HPDE6-E6E7 (cell line): Measurements from ENCODE around the gene PLXNA2.
A peak's percentile ranks its signal among the peaks of the same experiment; 100 is the strongest.

Experiments
- DNase-seq: peaks from one replicate; pipeline ENCODE4 v3.0.0; 2011; ENCODE audit warnings: missing footprints; ENCODE audit errors: extremely low spot score

Gene PLXNA2

DNA sequence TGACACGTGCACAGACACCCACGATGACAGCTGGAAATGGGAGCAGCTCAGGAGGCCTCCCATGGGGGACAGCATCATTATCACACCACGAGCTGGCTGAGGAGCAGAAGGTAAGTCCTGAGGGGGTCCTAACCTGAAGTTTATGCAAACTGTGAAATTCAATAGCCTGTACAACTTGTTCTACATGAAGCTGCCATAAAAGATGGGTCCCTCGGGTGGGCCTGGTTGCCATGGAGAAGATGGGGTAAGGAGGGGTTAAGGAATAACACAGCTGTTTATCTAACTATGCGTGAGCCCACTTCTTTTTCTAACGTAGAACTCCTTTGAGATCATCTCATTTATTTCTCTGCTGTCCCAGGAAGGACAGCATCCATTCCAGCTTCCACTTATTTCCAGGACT is 169.8 kb downstream of the PLXNA2 start:
- DNase-seq = no peak

DNA sequence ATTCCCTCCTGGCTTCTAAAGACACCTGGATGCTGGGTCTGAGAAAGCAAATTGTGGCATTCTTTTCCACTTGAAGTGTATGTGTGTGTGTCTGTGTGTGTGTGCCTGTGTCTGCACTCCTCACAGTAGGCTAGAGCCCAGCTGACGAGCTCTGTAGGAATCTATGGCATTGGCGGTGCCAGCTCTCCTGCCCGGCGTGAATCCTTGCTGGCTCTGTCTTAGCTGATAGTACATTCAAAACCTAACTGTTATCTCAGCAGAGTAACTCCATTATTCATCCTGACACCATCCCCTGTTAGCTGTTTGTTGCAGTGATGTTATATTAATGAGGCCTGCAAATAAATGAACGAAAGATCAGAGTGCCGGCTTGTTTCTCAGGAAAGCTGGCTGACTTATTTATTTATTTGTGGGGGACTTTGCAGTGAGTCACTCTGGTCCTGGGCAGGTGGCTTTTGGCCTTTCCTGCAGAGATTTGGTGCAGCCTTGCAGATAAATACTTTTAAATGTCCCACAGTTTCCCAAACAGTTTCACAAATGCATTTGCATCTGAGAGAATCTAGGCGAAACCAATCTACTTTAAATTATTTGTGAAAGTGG is 172.7 kb downstream of the PLXNA2 start:
- no peak for DNase-seq

DNA sequence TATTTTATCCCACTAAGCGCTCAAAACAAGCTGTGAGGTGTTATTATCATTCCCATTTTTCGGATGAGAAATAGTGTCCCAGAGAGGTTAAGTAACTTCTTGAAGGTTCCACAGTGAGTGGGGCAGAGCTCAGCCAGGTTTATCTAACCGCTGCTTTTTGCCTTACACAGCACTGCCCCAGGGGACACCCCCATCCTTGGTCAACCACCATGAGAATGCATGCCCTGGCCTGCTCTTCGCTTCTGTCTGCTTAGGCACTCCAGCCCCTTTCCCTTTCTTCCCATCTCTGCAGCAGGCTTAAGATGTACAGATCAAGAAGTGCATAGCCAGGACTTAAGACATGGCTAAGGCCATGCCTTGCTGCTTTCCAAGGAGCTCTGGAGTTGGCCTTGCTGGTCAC is 174.3 kb downstream of the PLXNA2 start:
- DNase-seq = no peak

DNA sequence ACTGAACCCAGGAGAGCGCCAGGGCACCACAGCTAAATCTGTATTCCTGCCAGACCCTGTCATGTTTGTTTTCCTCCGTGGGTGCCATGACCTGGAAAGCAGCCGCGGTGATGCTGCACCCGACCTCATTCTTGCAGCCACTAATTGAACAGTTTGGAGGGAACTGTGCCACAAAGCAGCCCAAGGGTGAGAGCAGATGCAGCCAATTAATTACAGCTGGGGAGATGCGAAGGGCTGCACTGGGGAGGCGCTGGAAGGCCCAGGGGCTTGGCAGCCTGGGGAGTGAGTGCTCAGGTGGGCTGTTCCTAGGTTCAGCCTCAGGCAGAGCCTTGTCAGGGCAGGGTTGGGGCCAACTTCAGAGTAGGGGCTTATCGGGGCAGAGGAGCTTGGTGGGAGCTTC is 174.9 kb downstream of the PLXNA2 start:
- DNase-seq = no peak

DNA sequence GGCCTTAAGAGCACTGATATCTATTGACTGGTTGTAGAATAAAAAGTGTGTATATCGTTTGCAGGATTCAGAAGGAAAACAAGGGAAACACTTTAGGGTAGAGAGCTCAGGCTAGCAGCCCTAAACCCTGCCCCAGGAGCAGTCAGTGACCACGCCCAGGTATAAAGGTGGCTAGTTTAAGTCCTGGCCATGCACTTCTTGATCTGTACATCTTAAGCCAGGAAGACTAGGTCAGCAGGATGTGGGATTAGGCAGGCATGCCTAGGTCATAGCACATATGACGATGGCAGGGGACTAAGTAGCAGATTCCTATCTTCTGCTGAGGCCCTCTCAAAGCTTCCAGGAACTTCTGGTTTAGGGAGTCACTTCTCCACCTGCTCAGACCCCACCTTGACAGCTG is 175.3 kb downstream of the PLXNA2 start:
- no peak for DNase-seq

DNA sequence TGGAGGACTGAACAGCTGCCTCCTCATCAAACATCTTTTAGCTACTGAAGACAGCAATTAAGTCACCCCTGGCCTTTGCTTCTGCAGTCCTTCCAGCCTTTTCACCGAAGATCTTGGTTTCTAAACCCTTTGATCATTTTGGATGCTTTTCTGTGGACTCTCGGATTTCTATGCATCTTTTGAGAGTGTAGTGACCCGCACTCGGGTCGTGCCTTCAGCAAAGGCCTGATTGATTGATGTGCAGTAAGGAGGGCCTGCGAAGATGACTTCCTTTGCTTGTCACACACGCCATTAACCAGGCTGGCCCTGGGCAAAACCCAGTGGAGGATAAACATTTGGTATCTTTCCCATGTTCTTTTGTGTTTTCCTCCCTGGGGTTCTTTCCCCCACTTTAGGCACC is 175.8 kb downstream of the PLXNA2 start:
- DNase-seq = no peak

DNA sequence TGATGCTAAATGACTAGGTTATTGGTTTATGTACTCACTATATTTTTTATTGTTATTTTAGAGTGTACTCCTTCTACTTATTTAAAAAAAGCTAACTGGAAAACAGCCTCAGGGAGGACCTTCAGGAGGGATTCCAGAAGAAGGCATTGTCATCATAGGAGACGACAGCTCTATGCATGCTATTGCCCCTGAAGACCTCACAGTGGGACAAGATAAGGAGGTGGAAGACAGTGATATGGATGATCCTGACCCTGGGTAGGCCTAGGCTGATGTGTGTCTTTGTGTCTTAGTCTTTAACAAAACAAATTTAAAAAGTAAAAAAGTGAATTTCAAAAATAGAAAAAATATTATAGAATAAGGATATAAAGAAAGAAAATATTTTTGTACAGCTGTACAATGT is 177.6 kb downstream of the PLXNA2 start:
- no peak for DNase-seq

DNA sequence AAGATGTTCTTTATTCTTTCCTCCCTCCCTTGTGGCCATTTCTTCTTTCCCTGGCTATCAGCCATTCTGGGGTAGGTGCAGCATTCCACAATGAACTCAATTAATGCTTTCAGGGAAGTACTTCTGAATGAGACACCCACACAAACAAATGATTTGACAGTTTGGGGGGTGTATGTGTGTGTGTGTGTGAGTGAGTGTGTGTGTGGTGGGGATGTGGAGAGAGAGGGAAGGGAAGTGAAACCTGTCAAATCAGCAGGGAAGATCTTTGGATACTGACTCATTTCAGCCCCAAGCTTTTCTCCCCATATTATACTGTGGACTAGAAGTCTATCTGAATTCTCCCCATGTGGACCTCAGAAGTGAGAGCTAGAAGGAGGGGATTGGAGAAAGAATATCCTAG is 178.3 kb downstream of the PLXNA2 start:
- DNase-seq = no peak

DNA sequence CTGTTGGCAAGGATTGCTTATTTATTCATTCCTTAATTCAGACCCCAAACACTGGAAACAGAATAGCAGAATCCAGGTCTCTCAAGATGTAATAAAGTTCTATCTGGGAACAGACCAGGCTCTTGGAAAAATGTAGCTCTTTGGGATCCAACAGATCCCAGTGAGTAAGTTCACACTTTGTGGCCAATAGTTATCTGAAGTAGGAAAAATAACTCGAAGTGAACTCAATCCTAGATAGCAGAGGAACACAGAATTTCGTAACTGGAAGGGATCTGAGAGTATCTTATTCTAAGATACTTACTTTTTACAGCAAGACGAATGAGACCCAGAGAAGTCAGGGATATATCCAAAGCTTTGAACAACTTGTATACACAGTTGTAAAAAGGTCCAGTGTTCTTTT is 182.6 kb downstream of the PLXNA2 start:
- DNase-seq = no peak

DNA sequence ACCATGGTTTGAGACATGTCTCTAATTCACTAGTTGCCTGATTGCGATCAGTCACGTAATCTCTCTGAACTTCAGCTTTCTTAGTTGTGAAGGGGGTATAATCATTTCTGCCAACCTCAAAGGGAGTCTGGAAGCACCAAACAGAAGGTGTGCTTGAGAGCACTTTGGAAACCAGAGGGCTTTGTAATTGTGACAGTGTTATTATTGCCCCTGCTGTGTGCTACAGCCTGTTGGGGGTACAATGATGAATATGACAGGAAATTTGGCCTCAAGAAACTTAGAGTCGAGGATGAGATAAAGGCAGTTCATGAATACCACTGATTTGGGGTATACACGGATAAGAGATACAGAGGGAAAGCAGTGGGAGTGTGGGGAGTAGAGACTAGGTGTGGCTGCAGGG is 183.1 kb downstream of the PLXNA2 start:
- DNase-seq = no peak

DNA sequence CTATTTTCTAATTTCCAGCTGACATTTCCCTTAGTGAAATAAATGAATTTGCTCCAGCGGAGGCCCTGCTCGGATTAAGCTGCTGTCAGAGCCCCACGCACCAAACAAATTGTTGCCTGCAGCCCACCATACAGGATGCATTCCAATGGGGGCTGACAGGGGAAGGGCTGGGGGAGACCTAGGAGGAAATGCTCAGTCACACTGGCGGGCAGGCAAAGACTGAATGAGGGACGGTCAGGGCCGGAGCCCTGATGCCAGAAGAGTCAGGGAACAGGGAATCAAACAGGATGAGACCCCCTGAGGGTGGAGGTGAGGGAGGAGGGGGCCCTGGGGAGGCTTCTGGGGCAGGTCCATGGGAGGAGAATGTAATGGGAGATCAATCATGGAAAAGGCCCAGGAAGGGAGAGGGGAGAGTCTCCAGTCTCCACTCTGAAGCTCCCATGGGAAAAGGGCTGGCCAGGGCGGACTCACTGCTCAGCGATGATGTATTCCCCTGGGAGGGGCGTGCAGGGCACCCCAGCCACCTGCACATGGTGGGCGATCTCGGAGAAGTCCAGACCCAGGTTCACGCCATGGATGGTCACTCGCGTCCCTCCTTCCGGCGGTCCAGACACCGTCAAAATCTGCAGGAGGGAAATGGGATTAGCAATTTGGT is 183.8 kb downstream of the PLXNA2 start:
- no peak for DNase-seq

DNA sequence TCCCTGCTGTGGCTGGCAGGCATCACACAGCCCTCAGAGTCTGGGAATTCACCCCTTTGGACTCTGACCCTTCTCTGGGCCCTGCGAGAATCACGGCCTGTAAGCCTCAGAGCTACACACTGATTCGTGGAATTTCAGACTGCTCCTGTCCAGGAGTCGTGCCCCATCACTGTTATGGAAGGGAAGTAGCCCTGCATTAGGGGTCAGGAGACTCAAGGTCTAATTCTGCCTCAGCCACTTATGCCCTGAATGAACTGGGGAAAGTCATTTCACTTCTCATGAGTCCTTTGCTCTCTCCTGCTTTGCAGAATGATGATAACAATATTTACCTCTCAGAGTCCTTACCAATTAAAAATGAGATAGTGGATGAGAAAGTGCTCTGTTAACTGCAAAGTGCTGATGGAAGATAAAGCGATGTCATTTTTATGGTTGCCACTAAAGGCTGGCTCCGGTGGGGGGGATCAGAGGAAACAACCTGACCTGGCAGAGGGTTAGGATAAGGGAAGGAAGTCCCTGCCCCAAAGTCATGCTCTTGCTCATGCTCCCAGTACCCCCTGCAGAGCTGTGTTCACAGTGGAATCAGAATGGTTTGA is 184.7 kb downstream of the PLXNA2 start:
- DNase-seq = no peak

DNA sequence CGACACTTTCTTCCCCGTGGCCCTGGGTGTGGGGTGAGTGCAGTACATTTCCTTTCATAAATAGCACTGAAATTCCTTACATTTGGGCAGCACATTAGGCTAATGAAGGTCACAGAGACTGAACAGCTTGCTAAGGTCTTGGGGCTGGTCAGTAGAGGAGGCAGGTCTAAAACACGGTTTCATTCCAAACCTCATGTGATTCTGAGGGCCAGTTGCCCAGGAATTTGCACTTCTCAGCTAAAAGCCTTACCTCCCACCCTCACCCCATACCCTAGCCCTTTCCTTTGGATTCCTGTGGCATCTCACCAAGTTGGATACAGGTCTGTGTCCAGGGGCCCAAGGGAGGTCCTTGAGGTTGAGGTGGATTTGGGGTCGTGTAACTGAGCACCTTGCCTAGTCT is 185.4 kb downstream of the PLXNA2 start:
- no peak for DNase-seq

DNA sequence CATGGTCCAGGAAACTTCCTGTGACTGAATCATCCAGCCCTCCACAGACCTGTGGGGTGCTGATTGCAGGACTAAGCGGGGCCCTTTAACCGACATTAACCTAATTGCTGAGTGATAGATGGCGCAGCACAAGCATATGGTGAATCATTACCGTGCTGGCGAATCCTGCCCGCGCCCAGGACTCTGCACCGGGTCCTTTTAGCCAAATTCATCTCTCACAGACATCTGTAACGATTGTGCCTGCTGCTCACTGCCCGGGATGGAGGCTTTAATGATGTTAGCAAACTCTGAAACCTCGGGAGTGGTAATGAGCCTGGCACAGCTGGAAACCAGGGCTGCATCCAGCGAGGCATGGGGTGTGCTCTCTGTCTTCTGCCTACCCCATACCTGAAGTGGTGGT is 185.9 kb downstream of the PLXNA2 start:
- DNase-seq = no peak

DNA sequence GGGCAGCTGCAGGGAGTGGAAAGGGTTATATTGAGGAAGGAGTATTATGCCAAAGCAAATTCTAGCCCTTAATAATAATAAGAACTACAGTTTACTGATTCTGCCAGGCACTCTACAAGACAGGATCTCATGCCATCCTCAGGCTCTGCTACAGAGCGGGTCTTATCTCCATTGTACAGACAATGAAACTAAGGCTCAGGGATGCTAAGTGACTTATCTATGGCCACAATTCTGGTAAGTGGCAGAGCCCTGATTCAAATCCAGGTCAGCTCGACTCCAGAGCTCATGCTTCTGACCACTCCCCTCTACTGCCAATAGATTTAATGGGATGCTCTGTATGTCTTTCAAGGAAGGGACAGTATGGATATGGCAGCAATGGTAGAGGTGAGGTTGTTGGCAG is 187.1 kb downstream of the PLXNA2 start:
- DNase-seq = no peak

DNA sequence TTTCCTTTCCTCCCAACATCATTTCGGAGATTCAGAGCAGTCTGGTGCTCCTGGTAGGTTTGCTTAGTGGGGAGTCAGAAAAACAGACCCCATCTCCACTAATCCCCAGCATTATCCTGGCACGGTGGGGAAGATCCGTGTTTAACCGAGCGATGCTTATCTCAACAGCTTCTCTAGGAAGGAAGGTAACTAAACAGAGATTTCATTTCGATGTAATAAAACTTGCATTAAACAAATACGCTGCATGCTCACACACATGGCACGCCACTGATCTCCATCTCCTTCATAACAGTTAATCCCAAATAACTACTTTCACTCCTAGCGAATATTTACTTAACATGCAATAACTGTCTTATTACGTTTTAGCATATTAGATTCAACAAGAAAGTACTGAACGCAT is 188.6 kb downstream of the PLXNA2 start:
- no peak for DNase-seq

DNA sequence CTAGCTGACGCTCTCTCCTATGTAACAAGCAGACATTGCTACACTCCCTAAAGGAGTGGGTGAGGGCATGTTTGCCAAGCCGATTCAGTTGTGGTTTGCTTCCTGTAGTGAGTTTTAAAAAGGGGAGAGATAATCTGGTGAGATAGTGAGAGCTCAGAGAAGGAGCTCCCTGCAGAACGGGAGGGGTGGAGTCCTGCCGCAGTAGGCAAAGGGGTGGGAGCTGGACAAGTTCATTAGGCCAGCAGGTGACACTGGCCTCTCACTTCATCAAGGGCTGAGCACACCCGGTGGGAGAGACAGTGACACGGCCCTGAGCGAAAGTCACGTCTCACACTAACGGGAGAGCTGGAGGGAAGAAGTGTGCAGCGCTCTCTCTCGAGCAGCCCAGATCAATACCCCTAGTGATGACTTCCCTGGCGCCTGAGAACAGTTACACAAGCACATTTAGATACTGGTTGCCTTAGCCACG is 189.2 kb downstream of the PLXNA2 start:
- no peak for DNase-seq

DNA sequence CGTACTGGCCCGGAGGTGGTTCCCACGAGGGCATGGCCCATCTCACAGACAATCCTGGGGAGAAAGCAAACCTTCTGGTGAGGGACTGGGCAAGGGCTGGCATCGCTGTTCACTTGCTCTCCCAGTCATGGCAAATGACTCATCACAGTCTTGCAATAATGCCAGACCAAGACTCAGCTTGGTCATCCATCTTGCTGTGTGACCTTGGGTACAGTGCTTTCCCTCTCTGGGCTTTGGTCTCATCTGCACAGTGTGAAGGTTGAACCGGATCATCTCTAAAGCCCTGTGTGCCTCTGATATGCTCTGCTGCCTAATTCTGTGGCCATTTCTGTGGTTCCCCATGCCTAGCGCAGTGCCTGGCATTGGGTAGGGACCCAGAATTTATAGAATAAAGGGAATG is 189.7 kb downstream of the PLXNA2 start:
- DNase-seq = no peak

DNA sequence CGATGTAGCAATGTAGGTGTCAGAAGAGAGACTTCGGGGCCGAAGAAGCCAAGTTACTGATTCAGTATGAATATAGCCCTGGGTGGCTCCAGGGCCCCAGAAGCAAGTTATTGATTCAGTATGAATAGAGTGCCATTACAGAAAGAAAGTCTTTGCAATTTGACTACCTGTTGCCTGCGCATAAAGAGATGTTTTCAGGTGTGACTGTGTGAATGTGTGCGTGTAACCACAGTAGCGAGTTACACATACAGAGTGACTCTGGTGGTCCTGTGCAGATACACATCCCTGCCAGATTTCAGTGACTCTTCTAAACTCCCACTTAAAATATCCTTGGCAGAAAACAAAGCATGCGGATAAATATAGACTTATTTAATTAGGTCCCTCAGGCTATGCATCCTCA is 190.5 kb downstream of the PLXNA2 start:
- DNase-seq = no peak

DNA sequence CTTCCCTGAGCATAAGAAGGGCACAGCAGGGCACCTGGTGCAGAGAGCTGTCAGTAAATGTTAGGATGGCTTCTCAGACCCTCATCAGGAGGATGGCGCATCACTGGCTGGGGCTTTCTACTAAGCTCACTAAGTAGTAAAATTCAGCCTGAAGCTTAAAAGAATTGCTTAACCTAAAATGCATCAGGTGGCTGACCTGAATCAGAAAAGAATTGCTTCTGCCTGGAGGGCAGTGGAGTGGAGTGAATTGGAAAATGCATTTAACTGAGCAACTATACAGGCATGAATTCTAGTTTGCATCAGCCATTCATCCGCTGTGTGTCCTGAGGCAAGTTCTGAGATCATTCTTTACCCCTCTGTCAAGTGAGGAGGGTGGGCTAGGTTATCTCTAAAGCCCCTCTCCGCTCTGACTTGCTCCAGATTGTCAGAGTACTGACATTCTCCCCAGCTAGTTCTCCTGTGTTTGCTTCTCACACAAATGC is 191.2 kb downstream of the PLXNA2 start:
- no peak for DNase-seq

DNA sequence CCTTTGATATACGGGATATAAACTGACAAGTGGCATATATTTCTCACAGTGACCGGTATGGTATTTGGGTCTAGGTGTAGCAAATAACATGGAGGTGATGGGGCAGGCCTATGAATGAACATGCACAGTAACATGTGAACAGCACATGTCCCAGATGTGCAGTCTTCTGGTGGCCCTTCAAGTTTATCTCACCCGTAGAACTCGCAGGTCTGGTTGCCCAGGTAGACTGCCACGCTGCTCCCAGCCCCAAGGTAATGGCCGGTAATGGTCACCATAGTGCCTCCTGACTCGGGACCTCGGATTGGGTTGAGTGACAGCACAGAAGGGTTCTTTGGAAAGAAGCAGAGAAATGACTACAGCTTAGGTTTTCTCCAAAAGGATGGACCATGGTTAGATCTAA is 192.0 kb downstream of the PLXNA2 start:
- DNase-seq = no peak

DNA sequence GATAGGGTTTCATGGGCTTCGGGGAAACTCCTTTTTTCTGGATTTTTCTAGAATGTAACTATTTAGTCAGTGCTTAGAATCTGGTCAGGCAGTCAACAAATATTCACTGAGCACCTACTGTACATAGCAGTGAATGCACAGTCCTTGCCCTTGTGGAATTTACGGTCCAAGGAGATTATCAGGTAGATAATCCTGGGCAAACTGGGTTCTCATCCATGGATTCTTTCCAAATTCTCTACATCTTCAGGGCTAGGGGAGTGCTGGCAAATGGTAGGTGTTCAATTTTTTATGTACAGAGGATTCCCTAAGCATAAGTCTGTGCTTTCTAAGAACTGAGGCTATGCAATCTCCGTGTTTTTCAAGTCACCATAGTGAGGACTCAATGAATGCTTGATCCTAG is 192.5 kb downstream of the PLXNA2 start:
- no peak for DNase-seq

DNA sequence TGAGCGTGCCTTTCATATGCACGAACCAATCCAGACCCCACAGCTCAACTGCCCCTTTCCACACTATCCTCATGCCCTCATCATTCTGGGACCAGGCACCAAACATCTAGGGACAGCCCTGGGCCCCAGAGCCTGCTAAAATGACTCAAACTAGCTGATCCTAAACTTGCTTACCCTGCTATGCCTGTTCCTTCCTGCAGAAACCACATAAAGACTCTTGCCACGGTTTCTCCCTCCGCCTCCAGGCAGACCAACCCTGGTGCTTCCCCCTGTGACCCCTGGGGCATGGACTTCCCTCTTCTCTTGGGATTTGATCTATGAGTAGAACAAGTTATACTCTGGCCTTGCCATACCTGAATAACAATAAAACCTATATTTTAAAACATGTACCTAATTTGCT is 195.3 kb downstream of the PLXNA2 start:
- peak; percentile 41 for DNase-seq
